GM19452 (cell line): ENCODE results near the gene C1orf210.

Experiments used
- ATAC-seq: cut with Tn5 transposase; IDR thresholded peaks from one replicate; pipeline ENCODE4 v1.9.1; 2021; ENCODE audit not compliant: unreplicated experiment

Gene C1orf210

DNA sequence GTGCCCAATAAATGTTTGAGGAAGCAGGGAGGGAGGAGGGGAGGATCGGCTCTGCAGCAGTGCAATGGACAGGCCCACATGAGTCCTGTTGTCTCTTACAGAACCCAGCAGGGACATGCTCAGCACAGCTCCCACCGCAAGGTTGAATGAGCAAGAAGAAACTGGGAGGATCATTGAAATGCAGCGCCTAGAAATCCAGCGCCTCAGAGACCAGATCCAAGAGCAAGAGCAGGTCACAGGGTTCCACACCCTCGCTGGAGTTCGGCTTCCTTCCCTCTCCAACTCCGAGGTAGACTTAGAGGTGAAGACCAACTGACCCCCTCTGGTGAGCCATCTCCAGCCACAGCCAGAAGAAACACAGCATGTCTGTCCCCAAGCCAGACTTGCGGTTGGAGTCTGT is 31.5 kb downstream of the C1orf210 start:
- ATAC-seq: no peak

DNA sequence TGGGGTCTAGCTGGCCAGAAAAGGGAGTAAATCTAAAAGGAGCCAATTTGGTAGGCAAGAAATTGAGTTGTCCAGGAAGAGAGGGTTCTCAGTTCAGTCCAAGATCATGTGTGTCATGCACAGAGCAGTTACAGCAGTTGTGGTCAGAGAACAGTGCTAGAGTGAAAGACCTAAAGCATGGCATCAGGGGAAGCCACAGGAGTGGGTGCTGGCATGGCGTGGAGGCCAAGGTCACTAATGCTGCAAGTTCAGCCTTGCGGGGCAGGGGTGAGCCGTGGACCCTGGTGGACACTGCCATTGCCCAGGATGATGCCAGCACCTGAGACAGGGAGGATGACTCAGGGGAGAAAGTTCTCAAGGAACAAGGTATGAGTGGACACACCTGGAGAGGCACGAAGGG is 32.2 kb downstream of the C1orf210 start:
- no peak for ATAC-seq

DNA sequence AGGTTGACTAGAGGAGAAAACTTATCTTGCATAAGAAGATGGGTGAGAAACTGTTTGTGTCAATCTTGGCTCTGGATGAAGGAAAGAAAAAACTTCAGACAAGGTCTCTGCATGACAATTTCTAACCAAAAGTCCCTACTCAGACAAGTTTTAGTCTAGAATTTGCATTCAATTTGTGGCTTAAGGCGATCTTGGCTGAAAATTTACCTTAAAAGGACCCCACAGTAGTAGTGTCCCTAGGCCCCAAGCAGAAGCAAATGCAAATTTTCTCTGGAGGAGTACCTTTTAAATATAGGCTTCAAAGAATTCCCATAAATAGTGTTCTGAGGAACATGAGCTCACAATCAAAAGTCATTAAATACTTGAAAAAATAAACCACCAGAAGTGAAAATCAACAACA is 33.2 kb downstream of the C1orf210 start:
- no peak for ATAC-seq

DNA sequence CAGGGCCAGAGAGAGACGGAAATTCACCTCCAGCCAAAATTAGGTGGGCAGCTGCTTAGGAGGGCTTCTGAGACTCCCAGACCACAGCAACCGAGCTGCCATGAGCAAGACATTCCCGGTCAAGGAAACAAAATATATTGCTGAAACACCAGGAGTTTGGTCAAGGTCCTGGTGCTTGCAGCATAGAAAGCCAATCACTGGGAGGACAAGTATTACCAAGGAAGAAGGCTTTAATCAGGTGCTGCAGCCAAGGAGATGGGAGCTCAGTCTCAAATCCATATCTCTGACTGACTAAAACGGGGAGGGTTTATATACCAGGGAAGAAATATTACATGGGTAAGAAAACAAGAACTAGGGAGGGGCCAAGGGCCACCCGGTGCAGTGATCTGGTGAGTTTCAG is 34.4 kb downstream of the C1orf210 start:
- ATAC-seq: no peak

DNA sequence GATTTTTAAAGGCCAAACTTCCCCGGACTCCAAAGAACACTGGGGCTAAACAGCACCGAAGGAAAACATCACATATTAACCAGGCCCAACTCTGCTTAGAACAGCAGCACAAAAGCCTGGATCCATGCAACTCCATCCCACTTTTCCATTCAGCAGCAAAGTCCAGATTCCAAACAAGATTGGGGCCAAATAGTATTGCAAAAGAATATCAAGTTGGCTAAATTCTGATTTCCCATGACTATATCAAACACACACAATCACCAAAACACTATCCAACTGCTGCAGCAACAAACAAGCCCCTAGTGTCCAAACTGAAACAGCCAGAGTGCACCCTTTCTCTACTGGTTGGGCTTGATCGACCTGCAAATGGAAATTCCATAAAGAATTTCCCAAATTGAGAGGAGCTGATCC is 35.0 kb downstream of the C1orf210 start:
- no peak for ATAC-seq

DNA sequence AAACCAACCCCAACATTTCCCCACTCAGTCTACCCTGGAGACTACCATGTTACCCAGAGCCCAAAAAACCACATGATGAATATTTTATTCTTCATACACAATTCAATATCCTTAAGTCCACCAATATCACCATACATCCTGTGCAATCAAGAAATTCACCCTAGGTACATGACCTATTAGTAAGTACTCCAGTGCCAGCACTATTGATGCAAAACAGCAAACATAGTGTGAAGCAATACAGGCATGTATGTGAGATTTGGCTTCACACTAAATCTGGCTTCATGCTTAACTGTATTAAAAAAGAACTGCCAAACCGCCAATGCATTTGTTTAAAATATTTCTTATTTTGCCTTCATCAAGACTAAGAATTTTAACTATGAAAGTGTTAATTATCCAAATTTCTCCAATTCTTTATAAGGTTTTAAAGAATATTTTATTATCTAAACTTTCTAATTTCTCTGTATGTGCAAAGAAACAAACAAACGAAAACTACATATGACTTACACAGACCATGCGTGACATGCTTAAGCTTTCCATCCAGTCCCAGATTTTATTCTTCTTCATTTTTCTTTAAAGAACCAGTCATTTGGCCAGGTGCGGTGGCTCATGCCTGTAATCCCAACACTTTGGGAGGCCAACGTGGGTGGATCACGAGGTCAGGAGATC is 38.0 kb downstream of the C1orf210 start:
- ATAC-seq: no peak

DNA sequence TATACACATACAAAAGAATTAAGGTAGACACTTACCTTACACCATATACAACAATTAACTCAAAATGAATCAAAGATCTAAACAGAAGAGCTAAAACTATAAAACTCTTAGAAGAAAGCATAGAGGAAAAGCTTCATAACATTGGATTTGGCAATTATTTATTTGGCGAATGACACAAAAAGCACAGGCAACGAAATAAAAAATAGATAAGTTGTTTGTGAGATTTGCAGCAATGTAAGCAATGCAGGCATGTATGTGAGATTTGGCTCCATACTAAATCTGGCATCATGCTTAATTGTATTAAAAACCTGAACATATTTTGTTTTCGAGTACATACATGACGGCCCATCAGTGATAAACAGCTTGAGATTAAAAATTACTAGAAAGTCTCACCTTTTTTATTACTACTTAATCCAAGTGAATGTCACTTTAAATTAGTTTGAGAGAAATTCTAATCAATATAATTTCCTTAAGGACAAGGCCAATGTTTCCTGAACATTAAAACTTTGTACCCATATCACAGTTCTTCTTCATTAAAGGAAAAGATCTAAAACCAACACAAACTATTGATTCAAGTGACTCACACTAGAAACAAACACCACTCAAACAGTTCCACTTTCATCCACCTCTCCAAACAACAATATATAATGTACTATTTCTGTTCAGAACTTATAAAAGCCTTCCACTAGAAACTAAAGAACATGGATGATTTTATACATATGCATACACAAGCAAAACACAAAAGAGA is 38.7 kb downstream of the C1orf210 start:
- no peak for ATAC-seq

DNA sequence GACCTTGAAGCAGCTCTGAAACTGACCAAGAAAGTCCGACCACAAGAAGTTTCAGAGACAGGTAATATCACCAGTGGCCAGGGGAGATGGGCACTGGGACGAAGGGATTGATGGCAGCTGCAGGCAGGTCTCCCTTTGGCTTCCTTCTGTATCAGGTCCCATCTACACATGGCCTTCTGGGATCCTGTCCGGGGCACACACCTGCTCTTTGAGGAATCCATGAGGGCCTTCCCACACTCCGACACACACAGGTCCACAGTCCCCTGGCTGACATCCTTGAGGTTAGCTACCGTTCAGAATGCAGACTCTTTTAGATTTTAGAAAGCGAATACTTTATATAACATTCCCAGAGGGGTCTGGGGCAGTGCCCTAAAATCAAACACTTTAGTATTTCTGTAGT is 42.1 kb downstream of the C1orf210 start:
- ATAC-seq: no peak

DNA sequence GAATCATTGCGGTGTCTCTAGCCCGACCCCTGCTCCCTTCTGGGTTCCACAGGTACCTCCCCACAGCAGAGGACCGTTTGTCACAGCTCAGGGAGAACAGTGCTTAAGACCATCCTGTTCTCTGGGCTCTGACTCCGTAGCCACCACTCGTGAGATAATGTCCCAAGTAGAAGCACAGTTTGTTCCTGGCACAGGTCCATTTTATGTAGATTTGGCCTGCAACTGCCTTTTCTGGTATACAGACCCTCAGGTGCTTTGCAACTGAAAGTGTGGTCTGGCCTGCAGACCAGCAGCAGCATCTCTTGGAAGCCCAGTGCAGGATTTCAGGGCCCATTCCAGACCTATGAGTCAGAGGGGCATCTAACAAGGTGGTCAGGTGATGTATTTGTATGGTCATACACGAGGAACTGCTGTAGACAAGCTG is 44.0 kb downstream of the C1orf210 start:
- ATAC-seq: no peak

DNA sequence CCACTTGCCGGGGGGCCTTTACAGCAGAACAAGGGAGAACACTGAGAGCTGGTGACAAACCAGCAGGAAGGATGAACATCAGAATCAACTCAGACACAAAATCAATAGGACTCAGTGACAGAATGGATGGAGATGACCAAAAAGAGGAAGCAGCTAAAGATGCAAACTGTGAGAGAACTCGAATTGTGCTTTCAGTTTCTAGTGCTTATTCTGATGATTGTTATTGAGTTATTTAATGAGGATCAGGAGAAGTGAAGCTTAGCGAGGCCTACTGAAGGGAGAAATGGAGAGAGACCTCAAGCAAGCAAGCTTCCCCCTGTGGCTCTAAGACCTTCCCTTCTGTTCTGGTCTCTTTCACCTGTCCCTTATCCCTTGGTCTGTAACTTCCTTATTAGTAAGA is 45.9 kb downstream of the C1orf210 start:
- peak; percentile 65 for ATAC-seq

DNA sequence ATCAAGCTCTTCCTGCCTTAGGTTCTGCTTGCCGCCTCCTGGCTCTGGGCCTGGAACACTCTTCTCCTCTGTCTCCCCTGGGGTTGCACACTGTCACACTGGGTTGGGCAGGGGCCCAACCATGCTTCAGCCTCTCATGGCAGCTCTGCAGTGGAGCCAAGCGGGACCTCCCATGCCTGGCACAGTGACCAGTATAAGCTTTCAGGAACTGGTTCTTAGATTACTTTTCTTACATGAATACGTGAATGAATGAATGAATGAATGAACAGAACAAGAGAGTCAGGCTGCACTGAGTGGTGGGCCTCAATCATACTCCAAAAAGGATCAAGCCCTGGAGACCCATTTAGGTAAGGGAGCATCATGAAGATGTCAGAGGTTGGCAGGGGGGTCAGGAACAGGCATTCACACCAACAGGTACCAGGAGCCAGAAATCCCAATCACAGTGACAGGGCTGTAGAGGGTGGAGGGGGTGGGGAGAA is 46.4 kb downstream of the C1orf210 start:
- ATAC-seq: no peak

DNA sequence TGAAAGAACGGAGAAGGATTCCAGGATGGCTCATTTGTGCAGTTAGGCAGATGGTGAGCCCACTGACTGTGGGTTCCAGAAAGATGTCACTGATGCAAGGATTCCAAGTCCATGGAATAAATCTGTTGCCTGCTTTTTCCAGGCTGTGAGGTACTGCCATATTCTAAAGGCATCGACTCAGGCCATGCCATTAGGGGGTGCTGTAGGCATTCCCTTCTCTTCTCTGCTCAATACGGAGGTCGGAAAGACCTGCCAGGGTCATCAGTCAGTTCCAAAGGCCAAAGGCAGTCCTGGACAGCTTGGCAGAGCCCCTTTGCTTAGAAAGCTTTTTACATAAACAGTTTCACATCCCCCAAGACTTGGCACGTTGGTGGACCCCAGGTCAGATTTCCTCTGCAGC is 47.3 kb downstream of the C1orf210 start:
- no peak for ATAC-seq

DNA sequence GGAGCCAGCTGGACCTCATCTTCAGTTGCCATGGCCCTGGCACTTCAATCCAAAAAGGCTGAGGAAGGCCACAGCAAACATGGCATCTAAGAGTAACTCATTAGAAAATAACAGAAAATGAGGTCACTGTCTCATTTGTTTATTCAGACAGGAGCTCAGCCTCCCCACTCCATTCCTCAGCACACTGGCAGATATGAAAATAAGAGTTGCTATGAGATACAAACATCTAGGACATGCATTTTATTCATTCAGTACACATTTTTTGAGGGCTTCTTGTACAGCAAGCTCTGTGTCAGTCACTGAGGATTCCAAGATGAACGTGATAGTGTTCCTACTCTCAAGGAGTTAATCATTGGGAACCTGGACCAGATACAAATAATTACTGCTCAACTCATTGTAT is 48.3 kb downstream of the C1orf210 start:
- no peak for ATAC-seq

DNA sequence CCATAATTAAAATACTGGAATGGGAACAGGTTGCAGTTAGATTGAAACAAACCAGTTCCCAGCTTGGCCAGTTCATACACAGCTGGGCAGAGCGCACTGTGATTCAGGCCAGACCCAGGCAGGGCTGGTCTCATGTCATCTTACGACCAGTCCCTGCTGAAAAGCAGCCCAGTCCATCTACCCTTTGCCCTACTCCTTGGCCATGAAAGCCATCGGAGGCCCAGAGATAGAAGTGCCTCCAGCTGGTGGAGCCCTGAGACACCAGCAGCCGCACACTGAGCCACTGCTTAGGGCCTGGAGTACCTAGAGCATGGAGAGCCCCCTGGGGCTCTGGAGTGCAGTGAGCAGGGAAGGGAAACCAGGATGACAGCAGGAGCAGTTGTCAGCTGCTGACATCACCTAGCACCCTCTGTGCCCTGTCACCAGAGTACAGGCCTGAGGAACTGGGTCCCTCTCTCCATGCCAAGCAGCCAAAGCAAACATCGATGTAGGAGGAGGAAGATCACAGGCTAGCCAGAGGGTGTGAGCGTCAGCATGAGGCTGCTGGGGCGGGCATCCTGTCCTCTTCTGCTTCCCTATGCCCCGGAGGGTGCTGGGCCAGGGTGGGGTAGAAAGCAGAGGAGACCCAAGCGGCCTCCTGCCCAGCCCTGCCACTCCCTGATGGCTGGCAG is 49.8 kb downstream of the C1orf210 start:
- no peak for ATAC-seq

DNA sequence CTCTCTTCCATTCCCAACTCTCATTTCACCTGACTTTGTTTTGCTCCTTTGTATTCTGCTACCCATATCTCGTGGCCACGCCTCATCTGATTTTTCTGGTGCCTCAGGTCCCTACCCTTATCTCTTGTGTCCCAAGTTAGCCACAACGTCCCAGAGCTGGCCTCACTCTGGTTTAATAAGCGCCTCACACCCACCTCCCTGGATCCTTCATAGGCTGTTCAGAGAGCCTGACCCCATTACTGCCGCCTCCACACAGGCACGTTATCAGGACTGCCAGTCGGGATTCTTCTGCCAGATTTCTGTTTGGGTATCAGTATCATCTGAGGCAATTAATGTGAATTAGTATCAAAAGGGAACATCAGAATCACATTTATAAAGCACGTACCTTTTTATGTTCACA is 50.3 kb downstream of the C1orf210 start:
- no peak for ATAC-seq

DNA sequence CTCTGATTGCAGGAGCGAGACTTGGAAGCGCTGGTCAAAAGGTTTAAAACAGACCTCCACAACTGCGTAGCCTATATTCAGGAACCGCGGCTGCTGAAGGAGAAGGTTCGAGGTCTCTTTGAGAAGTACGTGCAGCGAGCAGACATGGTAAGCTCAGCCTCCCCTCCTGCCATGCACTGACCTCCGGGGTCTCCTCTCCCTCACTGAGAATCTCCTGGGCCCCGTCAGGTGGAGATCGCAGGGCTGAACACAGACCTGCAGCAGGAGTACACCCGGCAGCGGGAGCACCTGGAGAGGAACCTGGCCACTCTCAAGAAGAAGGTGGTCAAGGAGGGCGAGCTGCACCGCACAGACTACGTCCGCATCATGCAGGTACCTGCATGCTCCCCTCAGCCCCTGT is 51.1 kb downstream of the C1orf210 start:
- ATAC-seq: no peak

DNA sequence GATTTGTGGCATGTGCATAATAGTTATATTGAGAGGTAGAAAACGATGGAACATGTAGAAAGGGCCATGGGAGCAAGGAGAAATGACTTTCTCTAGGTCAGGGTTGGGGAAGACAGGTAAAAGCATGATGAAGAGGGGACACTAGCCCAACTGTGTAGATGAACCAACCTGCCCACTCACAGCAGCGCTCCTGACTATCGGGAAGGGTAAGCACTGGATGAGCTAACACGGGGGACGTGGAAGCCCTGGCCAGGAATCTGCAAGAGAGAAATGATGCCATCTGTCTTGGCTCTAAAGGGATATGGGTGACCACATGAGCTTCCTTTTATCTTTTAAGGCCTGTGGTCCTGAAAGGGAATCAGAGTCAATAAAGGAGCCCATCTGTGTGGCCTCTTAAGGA is 51.8 kb downstream of the C1orf210 start:
- ATAC-seq: no peak

DNA sequence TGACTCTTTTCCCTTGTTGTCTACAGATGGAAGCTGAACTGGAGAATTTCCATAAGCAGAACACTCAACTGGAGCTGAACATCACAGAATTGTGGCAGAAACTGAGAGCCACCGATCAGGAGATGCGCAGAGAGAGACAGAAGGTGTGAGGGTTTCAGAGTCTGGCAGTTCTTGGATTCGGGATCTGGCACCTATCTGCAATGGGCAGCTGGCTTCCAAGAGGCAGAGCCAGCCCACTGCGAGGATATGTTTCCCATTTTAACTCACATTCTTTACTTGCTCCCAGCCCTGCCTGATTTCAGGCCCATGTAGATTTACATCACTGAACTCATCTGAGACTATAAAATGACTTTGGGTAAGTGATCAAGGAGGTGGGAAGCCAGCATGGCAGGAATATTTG is 52.9 kb downstream of the C1orf210 start:
- no peak for ATAC-seq

DNA sequence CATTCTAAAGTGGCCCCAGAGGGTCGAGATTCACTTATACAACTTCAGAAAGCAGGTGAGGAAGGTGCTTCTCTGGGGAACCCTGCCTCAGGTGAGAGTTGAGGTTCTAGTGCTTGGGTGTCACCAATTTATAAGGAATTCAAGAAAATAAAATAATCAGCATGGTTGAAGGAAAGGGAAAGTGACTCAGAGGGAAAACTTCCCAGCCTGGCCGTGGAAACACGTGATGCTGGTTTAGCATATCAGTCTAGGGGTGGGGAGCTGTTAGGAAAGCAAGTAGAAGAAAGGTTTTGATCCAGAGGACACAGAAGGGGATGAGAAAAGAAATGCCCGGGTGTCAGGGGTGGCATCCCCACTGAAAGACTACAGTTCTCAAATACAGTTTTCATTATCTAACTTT is 53.3 kb downstream of the C1orf210 start:
- ATAC-seq: no peak
